H9 (cell line): ENCODE results near the gene MMRN2. TPM values are rescaled to one million over a fixed set of nuclear protein-coding genes. Genes with fewer than 3 reads are reported as not detected.
"Not testable (repeated sequence)": the region's sequence is repeated elsewhere in the genome, so short reads cannot be mapped to it uniquely, and the experiment has no call there.

ENCODE experiments used
- DNase-seq: peaks from one replicate; pipeline ENCODE4 v3.0.0-alpha.2; 2017
- H2AFZ ChIP-seq: one replicate; pipeline ENCODE4 v1.6.1; 2013; ENCODE audit warnings: mild to moderate bottlenecking, low read length, control low read depth, moderate library complexity
- H2AK5ac ChIP-seq: 2 replicates; pipeline ENCODE4 v1.6.1; 2013; ENCODE audit warnings: low read length, control low read depth, mixed read lengths; ENCODE audit not compliant: insufficient read length
- H2BK120ac ChIP-seq: one replicate; pipeline ENCODE4 v1.6.1; 2013; ENCODE audit warnings: low read depth, mild to moderate bottlenecking, low read length, control low read depth, inconsistent platforms; ENCODE audit not compliant: poor library complexity, severe bottlenecking
- H2BK12ac ChIP-seq: 2 replicates; pipeline ENCODE4 v1.6.1; 2013; ENCODE audit warnings: low read length, control low read depth, mixed read lengths, low read depth; ENCODE audit not compliant: insufficient read length
- H2BK15ac ChIP-seq: 2 replicates; pipeline ENCODE4 v1.6.1; 2013; ENCODE audit warnings: low read depth, low read length, control low read depth
- H2BK20ac ChIP-seq: one replicate; pipeline ENCODE4 v1.6.1; 2013; ENCODE audit warnings: low read depth, mild to moderate bottlenecking, low read length, control low read depth, inconsistent platforms; ENCODE audit not compliant: poor library complexity, severe bottlenecking
- H2BK5ac ChIP-seq: 2 replicates; pipeline ENCODE4 v1.6.1; 2013; ENCODE audit warnings: low read length, control low read depth, mixed read lengths; ENCODE audit not compliant: insufficient read length
- H3K14ac ChIP-seq: 2 replicates; pipeline ENCODE4 v1.6.1; 2013; ENCODE audit warnings: low read length, control low read depth; ENCODE audit not compliant: insufficient read depth
- H3K18ac ChIP-seq: 2 replicates; pipeline ENCODE4 v1.6.1; 2013; ENCODE audit warnings: low read depth, mild to moderate bottlenecking, mixed read lengths, low read length, control low read depth; ENCODE audit not compliant: insufficient read length
- H3K23ac ChIP-seq: 2 replicates; pipeline ENCODE4 v1.6.1; 2013; ENCODE audit warnings: low read length, control low read depth, mixed read lengths, low read depth; ENCODE audit not compliant: insufficient read length
- H3K23me2 ChIP-seq: 2 replicates; pipeline ENCODE4 v1.6.1; 2013; ENCODE audit warnings: low read depth, mild to moderate bottlenecking, mixed read lengths, low read length, control low read depth; ENCODE audit not compliant: insufficient read length, poor library complexity, severe bottlenecking
- H3K27ac ChIP-seq: 2 replicates; pipeline ENCODE4 v1.5.1; 2013; ENCODE audit warnings: low read length, control low read depth, mixed read lengths, low read depth; ENCODE audit not compliant: insufficient read length
- H3K27me3 ChIP-seq: 2 replicates; pipeline ENCODE4 v1.6.1; 2013; ENCODE audit warnings: low read length, control low read depth, inconsistent platforms; ENCODE audit not compliant: insufficient read depth
- H3K4ac ChIP-seq: 2 replicates; pipeline ENCODE4 v1.6.1; 2013; ENCODE audit warnings: low read depth, mild to moderate bottlenecking, control low read depth, inconsistent platforms, low read length, moderate library complexity
- H3K4me1 ChIP-seq: 2 replicates; pipeline ENCODE4 v1.6.1; 2013; ENCODE audit warnings: low read length, control low read depth, inconsistent platforms; ENCODE audit not compliant: insufficient read depth
- H3K4me2 ChIP-seq: 2 replicates; pipeline ENCODE4 v1.6.1; 2013; ENCODE audit warnings: low read length, control low read depth, mixed read lengths; ENCODE audit not compliant: insufficient read length, insufficient read depth
- H3K56ac ChIP-seq: 2 replicates; pipeline ENCODE4 v1.6.1; 2013; ENCODE audit warnings: low read depth, mild to moderate bottlenecking, mixed read lengths, low read length, control low read depth; ENCODE audit not compliant: insufficient read length
- H3K79me1 ChIP-seq: 2 replicates; pipeline ENCODE4 v1.6.1; 2013; ENCODE audit warnings: low read depth, mild to moderate bottlenecking, moderate library complexity, low read length, control low read depth, inconsistent platforms; ENCODE audit not compliant: insufficient read depth, poor library complexity, severe bottlenecking
- H3K79me2 ChIP-seq: 2 replicates; pipeline ENCODE4 v1.6.1; 2013; ENCODE audit warnings: low read length, control low read depth, inconsistent platforms; ENCODE audit not compliant: insufficient read depth
- H3K9ac ChIP-seq: 2 replicates; pipeline ENCODE4 v1.6.1; 2013; ENCODE audit warnings: low read length, control low read depth, mixed read lengths; ENCODE audit not compliant: insufficient read length; ENCODE audit errors: extremely low read depth
- H3K9me3 ChIP-seq: one replicate; pipeline ENCODE4 v1.6.1; 2013; ENCODE audit warnings: low read depth, low read length, inconsistent platforms; ENCODE audit not compliant: control insufficient read depth
- H3T11ph ChIP-seq: one replicate; pipeline ENCODE4 v1.6.1; 2013; ENCODE audit warnings: mild to moderate bottlenecking, low read length, control low read depth, inconsistent platforms
- H4K20me1 ChIP-seq: one replicate; pipeline ENCODE4 v1.6.1; 2013; ENCODE audit not compliant: control insufficient read depth, insufficient read length, insufficient read depth
- H4K5ac ChIP-seq: 2 replicates; pipeline ENCODE4 v1.6.1; 2013; ENCODE audit warnings: low read depth, mild to moderate bottlenecking, mixed read lengths, low read length, control low read depth; ENCODE audit not compliant: insufficient read length
- H4K8ac ChIP-seq: replicated peaks from 2 replicates; pipeline ENCODE4 v1.6.1; 2013; ENCODE audit warnings: low read length, control low read depth, mixed read lengths, low read depth; ENCODE audit not compliant: insufficient read length
- H4K91ac ChIP-seq: 2 replicates; pipeline ENCODE4 v1.6.1; 2013; ENCODE audit warnings: low read depth, mild to moderate bottlenecking, moderate library complexity, mixed read lengths, low read length, control low read depth; ENCODE audit not compliant: insufficient read length
- H3K27ac Mint-ChIP-seq, 3 experiments: 2 replicates in 2 of 3; 3 replicates in 1 of 3; pipeline ENCODE4 v1.8.0; 2020 to 2021; ENCODE audit warnings: mixed read lengths in 3 of 3, mild to moderate bottlenecking in 1 of 3, moderate library complexity in 1 of 3
- H3K27me3 Mint-ChIP-seq: 2 replicates; pipeline ENCODE4 v1.8.0; 2021; ENCODE audit warnings: low read depth, mild to moderate bottlenecking, moderate library complexity, mixed read lengths
- H3K36me3 Mint-ChIP-seq, 3 experiments: 2 replicates in 2 of 3; 3 replicates in 1 of 3; pipeline ENCODE4 v1.8.0; 2020 to 2021; ENCODE audit warnings: low read depth in 3 of 3, mixed read lengths in 3 of 3; ENCODE audit not compliant: insufficient read depth in 1 of 3
- H3K4me1 Mint-ChIP-seq, 2 experiments: 2 replicates each; pipeline ENCODE4 v1.8.0; 2020; ENCODE audit warnings: mixed read lengths in 2 of 2
- H3K4me3 Mint-ChIP-seq, 2 experiments: 2 replicates in 1 of 2; 3 replicates in 1 of 2; pipeline ENCODE4 v1.8.0; 2020 to 2021; ENCODE audit warnings: mild to moderate bottlenecking in 2 of 2, mixed read lengths in 2 of 2, moderate library complexity in 1 of 2
- H3K9me3 Mint-ChIP-seq, 2 experiments: 2 replicates in 1 of 2; 3 replicates in 1 of 2; pipeline ENCODE4 v1.8.0; 2020; ENCODE audit warnings: mild to moderate bottlenecking in 2 of 2, mixed read lengths in 2 of 2, moderate library complexity in 1 of 2
- CTCF ChIP-seq: fragments of 200-600 bp; sonication (generic); conservative IDR thresholded peaks from 3 replicates; pipeline ENCODE4 v1.8.0; 2021; ENCODE audit warnings: antibody characterized with exemption, mild to moderate bottlenecking
- WGBS: extraction: QIAGEN DNeasy Blood & Tissue Kit; methylation state at CpG from one replicate; pipeline ENCODE4 v1.1.7; 2013; ENCODE audit warnings: missing lambda C conversion rate, low lambda C conversion rate, mixed read lengths; ENCODE audit not compliant: insufficient read length; ENCODE audit errors: extremely low coverage; 5-methylcytosine and 5-hydroxymethylcytosine counted together
- total RNA-seq: library from RNA; stranded (reverse); gene quantifications from 2 replicates; pipeline ENCODE4 v1.2.1, GENCODE V29; 2021

MMRN2 gene
- total RNA-seq, 1 experiment from 2014 or later: 1.0 TPM

- Mint-ChIP-seq H3K36me3 (no peaks in the 10 kb centered on the region), H3K27ac (no peak overlapping the region), H3K9me3 (no peaks in the 10 kb centered on the region), H3K4me3 (no peak overlapping the region), H3K27me3 (peaks cover 1% of the 10 kb centered on the region), H3K4me1 (peaks cover 13 to 15% of the 10 kb centered on the region in 2 experiments)
- no peak overlapping the region for H3T11ph ChIP-seq
- no peak overlapping the region for H2BK15ac ChIP-seq
- no peak for DNase-seq
- no peaks in the 10 kb centered on the region for H3K4me1 ChIP-seq
- H2BK20ac ChIP-seq: no peak overlapping the region
- no peak overlapping the region for H4K5ac ChIP-seq
- H4K8ac ChIP-seq: no peak overlapping the region
- no peak overlapping the region for H3K9ac ChIP-seq
- H3K4me2 ChIP-seq: no peak overlapping the region
- H2AK5ac ChIP-seq: no peak overlapping the region
- no peak overlapping the region for H3K4ac ChIP-seq
- H4K91ac ChIP-seq: no peak overlapping the region
- no CpG with 5 or more reads among the region's 4 CpGs for WGBS
- no peak overlapping the region for H2BK5ac ChIP-seq
- H3K23ac ChIP-seq: no peak overlapping the region
- H3K14ac ChIP-seq: no peak overlapping the region
- no peaks in the 10 kb centered on the region for H3K9me3 ChIP-seq
- H3K18ac ChIP-seq: no peak overlapping the region
- H3K27ac ChIP-seq: no peak overlapping the region
- H3K79me2 ChIP-seq: no peaks in the 10 kb centered on the region
- no peaks in the 10 kb centered on the region for H3K23me2 ChIP-seq
- no peak overlapping the region for H2AFZ ChIP-seq
- no peak overlapping the region for H3K56ac ChIP-seq
- no peaks in the 10 kb centered on the region for H3K79me1 ChIP-seq
- no peak overlapping the region for H2BK12ac ChIP-seq
- H3K27me3 ChIP-seq: 0 out of 2 replicates have a peak, but pooled peaks cover 2% of the 10 kb centered on the region
- H2BK120ac ChIP-seq: no peak overlapping the region
- no peaks in the 10 kb centered on the region for H4K20me1 ChIP-seq
- no peak for TF ChIP-seq CTCF
Observed at GRCh38 chr10:86979296-86979818, 21.9 kb upstream of the MMRN2 start.

- WGBS: no CpG with 5 or more reads among the region's 3 CpGs
- not testable (repeated sequence) for H3K9ac ChIP-seq
Observed at GRCh38 chr10:86978457-86978856, 21.0 kb upstream of the MMRN2 start.

More at GRCh38 chr10:86978457-86978856, 21.0 kb upstream of the MMRN2 start:
- not testable (repeated sequence) for H4K91ac ChIP-seq, H3K4me2 ChIP-seq, H3K56ac ChIP-seq, H3K4me1 ChIP-seq, H3K18ac ChIP-seq, H3K36me3 Mint-ChIP-seq, H4K5ac ChIP-seq, H3K27me3 Mint-ChIP-seq, H2BK20ac ChIP-seq, H3K4ac ChIP-seq, H3K9me3 Mint-ChIP-seq, H3K79me1 ChIP-seq, H3K23me2 ChIP-seq, H3K27me3 ChIP-seq, H3K9me3 ChIP-seq, H2AK5ac ChIP-seq, H3K23ac ChIP-seq, H3T11ph ChIP-seq, H2BK15ac ChIP-seq, H3K14ac ChIP-seq, H3K4me3 Mint-ChIP-seq, H2BK120ac ChIP-seq, H2BK5ac ChIP-seq, H4K20me1 ChIP-seq, DNase-seq, H2BK12ac ChIP-seq, H3K79me2 ChIP-seq, H2AFZ ChIP-seq, H3K27ac ChIP-seq, H4K8ac ChIP-seq
- H3K27ac Mint-ChIP-seq: 0 out of 7 replicates have a peak overlapping the region, but pooled peaks of 1 of the 3 experiments have one; percentile 8
- H3K4me1 Mint-ChIP-seq: peaks cover 14 to 16% of the 10 kb centered on the region in 2 experiments
